ENCODE data around the gene FETUB. TPM values are rescaled to one million over a fixed set of nuclear protein-coding genes. Genes with fewer than 3 reads are reported as not detected.

The FETUB gene
- total and polyA plus RNA-seq, 2 donors (not counting 3 experiments of a cell fraction or from before 2014, with no cell fraction given), result not detected

GRCh38 chr3:186599142-186599784, 40.9 kb upstream of the FETUB start:
- H3K4me2 ChIP-seq (ENCODE audit: insufficient read depth, low read length), result no peak overlapping the region
- H4K20me1 ChIP-seq (replicated peaks; ENCODE audit: control insufficient read depth, extremely low read depth, insufficient read depth, low read length), result no peaks in the 10 kb centered on the region
- H3K79me2 ChIP-seq (ENCODE audit: control insufficient read depth, insufficient read depth, low read length), result no peaks in the 10 kb centered on the region
- H3K9me1 ChIP-seq (replicated peaks; ENCODE audit: control insufficient read depth, extremely low read depth, insufficient read depth, low read length), result no peaks in the 10 kb centered on the region
- H3K4me3 ChIP-seq (replicated peaks in 1 of 3; ENCODE audit: insufficient read depth in 1 of 3, low read depth in 1 of 3, low read length in 3 of 3), result no peak overlapping the region
- FAIRE-seq, result no peak
- no TSS peak for BruUV-seq (replicated peaks)
- H3K9ac ChIP-seq (replicated peaks; ENCODE audit: extremely low read depth, insufficient read depth, low read length), result no peak overlapping the region
- no peaks in the 10 kb centered on the region for H3K4me1 ChIP-seq (ENCODE audit: control insufficient read depth, extremely low read depth, insufficient read depth, low read length)
- dilution Hi-C loops (cut with MboI; ENCODE audit: extremely low pct_ligation_motif_present, low sequenced_read_pairs) (no loop called here), intact Hi-C loops (cut with micrococcal nuclease) (no loop called here)
- ChIA-PET CTCF (interaction anchor here (1.0 to 2.4 kb wide), 4 partner anchors 10 to 18 kb away, joined by 3 to 11 read pairs (median 5); partner anchors contain the start of gene AHSG), POLR2A (no interaction called here)
- H3K27ac ChIP-seq (ENCODE audit: insufficient read depth, low read depth, low read length), result no peak overlapping the region
- H3K36me3 ChIP-seq (ENCODE audit: control insufficient read depth in 2 of 2, extremely low read depth in 1 of 2, insufficient read depth in 2 of 2, low read length in 2 of 2), result no peaks in the 10 kb centered on the region
- peaks cover 0 to 4% of the 10 kb centered on the region in 2 experiments for H3K27me3 ChIP-seq (ENCODE audit: control insufficient read depth in 2 of 2, insufficient read depth in 2 of 2, low read length in 2 of 2)
- DNase-seq (ENCODE audit: low read depth, low spot score), result no peak
- H2AFZ ChIP-seq (ENCODE audit: low read depth, low read length), result no peak overlapping the region
- no peak for TF ChIP-seq EZH2 (IDR thresholded peaks at IDR 0.05; ENCODE audit: borderline replicate concordance, low read depth, low read length, severe bottlenecking)
- no peaks in the 10 kb centered on the region for H3K9me3 ChIP-seq (replicated peaks; ENCODE audit: control insufficient read depth, insufficient read depth, low read length)

GRCh38 chr3:186599785-186600166, 40.4 kb upstream of the FETUB start:
- H3K79me2 ChIP-seq (ENCODE audit: control insufficient read depth, insufficient read depth, low read length), result no peaks in the 10 kb centered on the region
- ChIA-PET POLR2A (no interaction called here), CTCF (interaction anchor here (0.9 to 2.4 kb wide), 6 partner anchors 11 to 59 kb away, joined by 3 to 11 read pairs (median 4); partner anchors contain the start of gene AHSG)
- H3K27ac ChIP-seq (ENCODE audit: insufficient read depth, low read depth, low read length), result no peak overlapping the region
- H3K4me1 ChIP-seq (ENCODE audit: control insufficient read depth, extremely low read depth, insufficient read depth, low read length), result no peaks in the 10 kb centered on the region
- BruUV-seq (replicated peaks), result no TSS peak
- dilution Hi-C loops (cut with MboI; ENCODE audit: extremely low pct_ligation_motif_present, low sequenced_read_pairs) (no loop called here), intact Hi-C loops (cut with micrococcal nuclease) (no loop called here)
- DNase-seq (ENCODE audit: low read depth, low spot score), result no peak
- H3K9me1 ChIP-seq (replicated peaks; ENCODE audit: control insufficient read depth, extremely low read depth, insufficient read depth, low read length), result no peaks in the 10 kb centered on the region
- no peak overlapping the region for H3K9ac ChIP-seq (replicated peaks; ENCODE audit: extremely low read depth, insufficient read depth, low read length)
- no peak for TF ChIP-seq FOS (IDR thresholded peaks at IDR 0.05; ENCODE audit: borderline replicate concordance, insufficient read depth, low read length)
- TF ChIP-seq JUN (IDR thresholded peaks at IDR 0.05; ENCODE audit: borderline replicate concordance, insufficient read depth, insufficient read length, low read depth), result no peak
- no peak for TF ChIP-seq MYC (IDR thresholded peaks at IDR 0.05; ENCODE audit: low read depth, low read length)
- no peak for TF ChIP-seq EZH2 (IDR thresholded peaks at IDR 0.05; ENCODE audit: borderline replicate concordance, low read depth, low read length, severe bottlenecking)
- no peak for TF ChIP-seq CTCF (IDR thresholded peaks at IDR 0.05; ENCODE audit: extremely low read depth in 1 of 2, insufficient read depth in 1 of 2, low read depth in 1 of 2, low read length in 2 of 2)
- no peak for TF ChIP-seq POLR2AphosphoS5 (IDR thresholded peaks at IDR 0.05; ENCODE audit: insufficient read depth, low read depth, low read length)
- no peak for TF ChIP-seq POLR2A (IDR thresholded peaks at IDR 0.05; ENCODE audit: low read depth, low read length)
- TF ChIP-seq GATA2 (IDR thresholded peaks at IDR 0.05; ENCODE audit: insufficient read depth, insufficient read length, low read depth, low read length), result no peak
- no peak for TF ChIP-seq MAX (IDR thresholded peaks at IDR 0.05; ENCODE audit: insufficient read depth, insufficient read length)
- no peak overlapping the region for H3K4me3 ChIP-seq (replicated peaks in 1 of 3; ENCODE audit: insufficient read depth in 1 of 3, low read depth in 1 of 3, low read length in 3 of 3)
- H3K36me3 ChIP-seq (ENCODE audit: control insufficient read depth in 2 of 2, extremely low read depth in 1 of 2, insufficient read depth in 2 of 2, low read length in 2 of 2), result no peaks in the 10 kb centered on the region
- H3K4me2 ChIP-seq (ENCODE audit: insufficient read depth, low read length), result no peak overlapping the region
- H3K27me3 ChIP-seq (ENCODE audit: control insufficient read depth in 2 of 2, insufficient read depth in 2 of 2, low read length in 2 of 2), result peaks cover 0 to 4% of the 10 kb centered on the region in 2 experiments
- no peaks in the 10 kb centered on the region for H3K9me3 ChIP-seq (replicated peaks; ENCODE audit: control insufficient read depth, insufficient read depth, low read length)
- H2AFZ ChIP-seq (ENCODE audit: low read depth, low read length), result no peak overlapping the region
- FAIRE-seq, result no peak
- H4K20me1 ChIP-seq (replicated peaks; ENCODE audit: control insufficient read depth, extremely low read depth, insufficient read depth, low read length), result no peaks in the 10 kb centered on the region

Measured in endothelial cell of umbilical vein (primary cell).